ENCODE results near the gene TSSK3. TPM values are rescaled to one million over a fixed set of nuclear protein-coding genes. Genes with fewer than 3 reads are reported as not detected.

TSSK3 gene
- total and polyA plus RNA-seq, 4 donors, result 0.37 to 1.4 (median 0.74) TPM

- Histone ChIP-seq H3K4me3 (no peak overlapping the region), H3K9ac (ENCODE audit: insufficient read depth in 1 of 2, low read length in 2 of 2) (no peak overlapping the region), H3K27ac (ENCODE audit: low read depth in 1 of 2, low read length in 1 of 2) (peak overlapping the region in 1 of 2 donors; percentile 26), H3K4me1 (ENCODE audit: control insufficient read depth in 5 of 5, insufficient read depth in 5 of 5, low read length in 5 of 5) (peaks cover 0 to 30% (median 25%) of the 10 kb centered on the region in 5 donors), H3K36me3 (ENCODE audit: control insufficient read depth in 4 of 4, insufficient read depth in 4 of 4, low read length in 4 of 4) (peaks cover 6 to 20% (median 8%) of the 10 kb centered on the region in 4 donors), H3K27me3 (ENCODE audit: control insufficient read depth in 3 of 3, insufficient read depth in 3 of 3, low read length in 2 of 3) (no peaks in the 10 kb centered on the region), H3K9me3 (ENCODE audit: control insufficient read depth in 4 of 4, insufficient read depth in 3 of 4, low read length in 3 of 4) (no peaks in the 10 kb centered on the region)
- TF ChIP-seq CTCF (IDR thresholded peaks at IDR 0.05; ENCODE audit: control extremely low read depth, extremely low read depth), result no peak
- ATAC-seq (ENCODE audit: insufficient read depth, low FRiP score), result no peak
- WGBS, 2 donors, result 21 to 40% methylated on average over 8 of the region's 8 CpGs
- peak in 1 of 3 donors; percentile 32 for DNase-seq
Measured at GRCh38 chr1:32336963-32337675, 25.2 kb upstream of the TSSK3 start.

GRCh38 chr1:32337855-32338636, 24.3 kb upstream of the TSSK3 start:
- no peak overlapping the region for H3K9ac ChIP-seq (ENCODE audit: insufficient read depth in 1 of 2, low read length in 2 of 2)
- no peak overlapping the region for H3K4me3 ChIP-seq
- H3K4me1 ChIP-seq (ENCODE audit: control insufficient read depth in 5 of 5, insufficient read depth in 5 of 5, low read length in 5 of 5), result peaks cover 0 to 30% (median 22%) of the 10 kb centered on the region in 5 donors
- peaks cover 0 to 13% (median 4%) of the 10 kb centered on the region in 4 donors for H3K36me3 ChIP-seq (ENCODE audit: control insufficient read depth in 4 of 4, insufficient read depth in 4 of 4, low read length in 4 of 4)
- H3K9me3 ChIP-seq (ENCODE audit: control insufficient read depth in 4 of 4, insufficient read depth in 3 of 4, low read length in 3 of 4), result no peaks in the 10 kb centered on the region
- ATAC-seq (ENCODE audit: insufficient read depth, low FRiP score), result no peak
- peak; percentile 25 to 58 (median 55) for DNase-seq
- TF ChIP-seq CTCF (IDR thresholded peaks at IDR 0.05; ENCODE audit: control extremely low read depth, extremely low read depth), result no peak
- H3K27ac ChIP-seq (ENCODE audit: low read depth in 1 of 2, low read length in 1 of 2), result peak overlapping the region in 1 of 2 donors; percentile 15
- no peaks in the 10 kb centered on the region for H3K27me3 ChIP-seq (ENCODE audit: control insufficient read depth in 3 of 3, insufficient read depth in 3 of 3, low read length in 2 of 3)
- WGBS, 2 donors, result 54 to 56% methylated on average over 16 of the region's 16 CpGs

- DNase-seq (no peak), ATAC-seq (ENCODE audit: insufficient read depth, low FRiP score) (no peak)
- Histone ChIP-seq H3K27ac (ENCODE audit: low read depth in 1 of 2, low read length in 1 of 2) (peak overlapping the region in 1 of 2 donors; percentile 15), H3K4me1 (ENCODE audit: control insufficient read depth in 5 of 5, insufficient read depth in 5 of 5, low read length in 5 of 5) (peaks cover 0 to 28% (median 20%) of the 10 kb centered on the region in 5 donors), H3K9ac (ENCODE audit: insufficient read depth in 1 of 2, low read length in 2 of 2) (no peak overlapping the region), H3K4me3 (no peak overlapping the region), H3K27me3 (ENCODE audit: control insufficient read depth in 3 of 3, insufficient read depth in 3 of 3, low read length in 2 of 3) (no peaks in the 10 kb centered on the region), H3K9me3 (ENCODE audit: control insufficient read depth in 4 of 4, insufficient read depth in 3 of 4, low read length in 3 of 4) (no peaks in the 10 kb centered on the region), H3K36me3 (ENCODE audit: control insufficient read depth in 4 of 4, insufficient read depth in 4 of 4, low read length in 4 of 4) (peaks cover 0 to 10% (median 0%) of the 10 kb centered on the region in 4 donors)
- 80 to 90% methylated on average over 14 of the region's 14 CpGs for WGBS, 2 donors
- no peak for TF ChIP-seq CTCF (IDR thresholded peaks at IDR 0.05; ENCODE audit: control extremely low read depth, extremely low read depth)
Measured at GRCh38 chr1:32338637-32339145, 23.6 kb upstream of the TSSK3 start.
